HuH-7 (cell line): Measurements from ENCODE around the gene HNRNPLL.

ENCODE experiments used
- DNase-seq: peaks from one replicate; pipeline ENCODE4 v3.0.0; 2011; ENCODE audit warnings: low spot score

The HNRNPLL gene

GRCh38 chr2:38592951-38593350 is 9.8 kb downstream of the HNRNPLL start:
- no peak for DNase-seq

GRCh38 chr2:38591152-38591551 is 11.6 kb downstream of the HNRNPLL start:
- DNase-seq: no peak

- DNase-seq: no peak
These were observed 12.7 kb downstream of the HNRNPLL start for GRCh38 chr2:38590053-38590452.

- no peak for DNase-seq
These were observed 15.8 kb downstream of the HNRNPLL start for GRCh38 chr2:38586931-38587330.

GRCh38 chr2:38584881-38585280 is 17.8 kb downstream of the HNRNPLL start:
- DNase-seq: no peak

- no peak for DNase-seq
These were observed 18.7 kb downstream of the HNRNPLL start for GRCh38 chr2:38583994-38584393.

- DNase-seq: no peak
These were observed 19.2 kb downstream of the HNRNPLL start for GRCh38 chr2:38583524-38583923.

GRCh38 chr2:38581193-38582147 is 21.3 kb downstream of the HNRNPLL start:
- no peak for DNase-seq

- DNase-seq: no peak
These were observed 22.6 kb downstream of the HNRNPLL start for GRCh38 chr2:38580115-38580636.

- DNase-seq: no peak
These were observed 23.9 kb downstream of the HNRNPLL start for GRCh38 chr2:38578832-38579231.

GRCh38 chr2:38574278-38574677 is 28.4 kb downstream of the HNRNPLL start:
- DNase-seq: no peak

GRCh38 chr2:38572167-38572566 is 30.6 kb downstream of the HNRNPLL start:
- no peak for DNase-seq

GRCh38 chr2:38571193-38571592 is 31.5 kb downstream of the HNRNPLL start:
- DNase-seq: no peak

GRCh38 chr2:38568724-38569436 is 33.8 kb downstream of the HNRNPLL start:
- no peak for DNase-seq

GRCh38 chr2:38565333-38565732 is 37.4 kb downstream of the HNRNPLL start:
- DNase-seq: no peak

- no peak for DNase-seq
These were observed 41.0 kb downstream of the HNRNPLL start for GRCh38 chr2:38561691-38562090.

GRCh38 chr2:38560092-38560491 is 42.6 kb downstream of the HNRNPLL start:
- no peak for DNase-seq

GRCh38 chr2:38557981-38558380 is 44.7 kb downstream of the HNRNPLL start:
- no peak for DNase-seq

GRCh38 chr2:38557217-38557616 is 45.5 kb downstream of the HNRNPLL start:
- DNase-seq: no peak

GRCh38 chr2:38556006-38556801 is 46.5 kb downstream of the HNRNPLL start:
- no peak for DNase-seq

GRCh38 chr2:38554973-38555595 is 47.6 kb downstream of the HNRNPLL start:
- DNase-seq: no peak

GRCh38 chr2:38553554-38553953 is 49.2 kb downstream of the HNRNPLL start:
- DNase-seq: no peak
